K562 (cell line): ENCODE data around the gene ENTPD3. TPM values are rescaled to one million over a fixed set of nuclear protein-coding genes. Genes with fewer than 3 reads are reported as not detected.
A peak's percentile ranks its signal among the peaks of the same experiment; 100 is the strongest.

Source experiments
- JUN ChIP-seq, 2 experiments: sonication (generic) in 1 of 2; formaldehyde crosslinking in 1 of 2; IDR thresholded peaks; 2 replicates each; pipeline versions ENCODE4 v1.6.1 to v1.8.0; 2012 to 2022; ENCODE audit warnings: borderline replicate concordance in 2 of 2, mild to moderate bottlenecking in 2 of 2, improper control_type of control experiment in 1 of 2, low read depth in 1 of 2, low read length in 1 of 2, missing genetic modification reagents in 1 of 2
- RFX7 ChIP-seq: fragments of 250-450 bp; sonication (Bioruptor Pico); IDR thresholded peaks from 2 replicates; pipeline ENCODE4 v1.5.1; 2021; ENCODE audit warnings: mild to moderate bottlenecking
- SRF ChIP-seq, 2 experiments: fragments of 250-450, 450-650 bp in 1 of 2; sonication (Bioruptor Pico) in 1 of 2; sonication (generic) in 1 of 2; formaldehyde crosslinking; IDR thresholded peaks; 2 replicates each; pipeline versions ENCODE4 v1.5.0 to v1.5.1; 2020 to 2022; ENCODE audit warnings: mild to moderate bottlenecking in 1 of 2, missing genetic modification reagents in 1 of 2
- TAL1 ChIP-seq: fragments of 450-650 bp; IDR thresholded peaks from 2 replicates; pipeline ENCODE4 v1.6.1; 2016; ENCODE audit warnings: mild to moderate bottlenecking
- polyA plus RNA-seq, 8 experiments: library from polyadenylated mRNA; depleted of rRNA in 4 of 8; stranded (reverse) in 5 of 8; unstranded in 3 of 8; fragments of >200 nt; fragmentation: Nextera tagmentation in 2 of 8; fragmentation: Illumina TruSeq in 1 of 8; extraction: Ambion mirVana in 2 of 8; extraction: Trizol in 1 of 8; gene quantifications; 2 replicates each; pipeline versions ENCODE4 v1.2.1 to v1.2.3, GENCODE V29; 2011 to 2014; ENCODE audit warnings: inconsistent platforms in 1 of 8, missing spikeins in 1 of 8
- total RNA-seq, 7 experiments: library from RNA; depleted of rRNA in 6 of 7; stranded (reverse); fragments of >200 nt in 6 of 7; fragmentation: Illumina TruSeq in 2 of 7; extraction: Trizol in 2 of 7; gene quantifications; 2 replicates each; pipeline versions ENCODE4 v1.2.1 to v1.2.3, GENCODE V29; 2011 to 2021; ENCODE audit warnings: low replicate concordance in 1 of 7
- TF ChIP-seq, protein P1 (sequence below): fragments of 450-650 bp; IDR thresholded peaks from 2 replicates; pipeline ENCODE4 v1.6.1; 2016; ENCODE audit warnings: mild to moderate bottlenecking, moderate library complexity
- TF ChIP-seq, protein P2 (sequence below): fragments of 250-450 bp; sonication (Bioruptor Pico); IDR thresholded peaks from 2 replicates; pipeline ENCODE4 v1.6.1; 2021; ENCODE audit warnings: mild to moderate bottlenecking
- TF ChIP-seq, protein P3 (sequence below): fragments of 250-450 bp; sonication (Bioruptor Pico); IDR thresholded peaks from 2 replicates; pipeline ENCODE4 v1.4.0; 2020; ENCODE audit warnings: mild to moderate bottlenecking

Gene ENTPD3
- total and polyA plus RNA-seq, 9 of the 15 experiments (the other 6 are each of a cell fraction or from before 2014, with no cell fraction given), result 0.23 to 2.1 (median 0.58) TPM

DNA sequence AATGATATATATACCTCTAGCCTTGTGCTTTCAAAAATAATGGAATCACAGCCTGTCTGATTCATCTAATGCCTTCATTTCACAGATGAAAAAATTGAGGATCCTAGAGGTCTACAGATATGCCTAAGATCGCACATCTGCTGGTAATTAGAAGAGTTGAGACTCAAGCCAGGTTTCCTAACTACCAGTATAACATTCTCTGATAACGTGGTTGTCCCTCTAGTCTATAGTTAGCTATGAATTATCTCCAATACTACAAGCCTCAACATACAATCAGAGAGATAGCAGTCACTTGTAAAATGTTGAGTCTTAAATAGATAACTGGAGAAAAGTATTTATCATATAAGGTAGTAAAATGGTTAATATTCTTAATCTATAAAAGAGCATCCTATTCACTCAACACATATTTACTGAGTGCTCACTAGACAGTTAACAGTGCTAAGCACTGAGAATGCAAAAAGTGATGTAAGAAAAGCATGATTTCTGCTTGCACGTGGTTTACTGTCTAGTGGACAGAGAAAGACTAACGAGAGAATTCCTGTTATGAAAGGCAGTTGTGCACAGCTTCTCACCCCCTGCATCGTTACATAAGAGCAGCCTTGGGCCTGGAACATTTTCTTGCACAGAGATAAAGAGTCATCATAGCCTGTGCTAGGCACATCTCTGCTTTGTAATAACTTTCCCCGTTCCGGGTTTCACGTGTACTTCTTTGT is 4.9 kb upstream of the ENTPD3 start (continued):
- TF ChIP-seq, protein P1, sequence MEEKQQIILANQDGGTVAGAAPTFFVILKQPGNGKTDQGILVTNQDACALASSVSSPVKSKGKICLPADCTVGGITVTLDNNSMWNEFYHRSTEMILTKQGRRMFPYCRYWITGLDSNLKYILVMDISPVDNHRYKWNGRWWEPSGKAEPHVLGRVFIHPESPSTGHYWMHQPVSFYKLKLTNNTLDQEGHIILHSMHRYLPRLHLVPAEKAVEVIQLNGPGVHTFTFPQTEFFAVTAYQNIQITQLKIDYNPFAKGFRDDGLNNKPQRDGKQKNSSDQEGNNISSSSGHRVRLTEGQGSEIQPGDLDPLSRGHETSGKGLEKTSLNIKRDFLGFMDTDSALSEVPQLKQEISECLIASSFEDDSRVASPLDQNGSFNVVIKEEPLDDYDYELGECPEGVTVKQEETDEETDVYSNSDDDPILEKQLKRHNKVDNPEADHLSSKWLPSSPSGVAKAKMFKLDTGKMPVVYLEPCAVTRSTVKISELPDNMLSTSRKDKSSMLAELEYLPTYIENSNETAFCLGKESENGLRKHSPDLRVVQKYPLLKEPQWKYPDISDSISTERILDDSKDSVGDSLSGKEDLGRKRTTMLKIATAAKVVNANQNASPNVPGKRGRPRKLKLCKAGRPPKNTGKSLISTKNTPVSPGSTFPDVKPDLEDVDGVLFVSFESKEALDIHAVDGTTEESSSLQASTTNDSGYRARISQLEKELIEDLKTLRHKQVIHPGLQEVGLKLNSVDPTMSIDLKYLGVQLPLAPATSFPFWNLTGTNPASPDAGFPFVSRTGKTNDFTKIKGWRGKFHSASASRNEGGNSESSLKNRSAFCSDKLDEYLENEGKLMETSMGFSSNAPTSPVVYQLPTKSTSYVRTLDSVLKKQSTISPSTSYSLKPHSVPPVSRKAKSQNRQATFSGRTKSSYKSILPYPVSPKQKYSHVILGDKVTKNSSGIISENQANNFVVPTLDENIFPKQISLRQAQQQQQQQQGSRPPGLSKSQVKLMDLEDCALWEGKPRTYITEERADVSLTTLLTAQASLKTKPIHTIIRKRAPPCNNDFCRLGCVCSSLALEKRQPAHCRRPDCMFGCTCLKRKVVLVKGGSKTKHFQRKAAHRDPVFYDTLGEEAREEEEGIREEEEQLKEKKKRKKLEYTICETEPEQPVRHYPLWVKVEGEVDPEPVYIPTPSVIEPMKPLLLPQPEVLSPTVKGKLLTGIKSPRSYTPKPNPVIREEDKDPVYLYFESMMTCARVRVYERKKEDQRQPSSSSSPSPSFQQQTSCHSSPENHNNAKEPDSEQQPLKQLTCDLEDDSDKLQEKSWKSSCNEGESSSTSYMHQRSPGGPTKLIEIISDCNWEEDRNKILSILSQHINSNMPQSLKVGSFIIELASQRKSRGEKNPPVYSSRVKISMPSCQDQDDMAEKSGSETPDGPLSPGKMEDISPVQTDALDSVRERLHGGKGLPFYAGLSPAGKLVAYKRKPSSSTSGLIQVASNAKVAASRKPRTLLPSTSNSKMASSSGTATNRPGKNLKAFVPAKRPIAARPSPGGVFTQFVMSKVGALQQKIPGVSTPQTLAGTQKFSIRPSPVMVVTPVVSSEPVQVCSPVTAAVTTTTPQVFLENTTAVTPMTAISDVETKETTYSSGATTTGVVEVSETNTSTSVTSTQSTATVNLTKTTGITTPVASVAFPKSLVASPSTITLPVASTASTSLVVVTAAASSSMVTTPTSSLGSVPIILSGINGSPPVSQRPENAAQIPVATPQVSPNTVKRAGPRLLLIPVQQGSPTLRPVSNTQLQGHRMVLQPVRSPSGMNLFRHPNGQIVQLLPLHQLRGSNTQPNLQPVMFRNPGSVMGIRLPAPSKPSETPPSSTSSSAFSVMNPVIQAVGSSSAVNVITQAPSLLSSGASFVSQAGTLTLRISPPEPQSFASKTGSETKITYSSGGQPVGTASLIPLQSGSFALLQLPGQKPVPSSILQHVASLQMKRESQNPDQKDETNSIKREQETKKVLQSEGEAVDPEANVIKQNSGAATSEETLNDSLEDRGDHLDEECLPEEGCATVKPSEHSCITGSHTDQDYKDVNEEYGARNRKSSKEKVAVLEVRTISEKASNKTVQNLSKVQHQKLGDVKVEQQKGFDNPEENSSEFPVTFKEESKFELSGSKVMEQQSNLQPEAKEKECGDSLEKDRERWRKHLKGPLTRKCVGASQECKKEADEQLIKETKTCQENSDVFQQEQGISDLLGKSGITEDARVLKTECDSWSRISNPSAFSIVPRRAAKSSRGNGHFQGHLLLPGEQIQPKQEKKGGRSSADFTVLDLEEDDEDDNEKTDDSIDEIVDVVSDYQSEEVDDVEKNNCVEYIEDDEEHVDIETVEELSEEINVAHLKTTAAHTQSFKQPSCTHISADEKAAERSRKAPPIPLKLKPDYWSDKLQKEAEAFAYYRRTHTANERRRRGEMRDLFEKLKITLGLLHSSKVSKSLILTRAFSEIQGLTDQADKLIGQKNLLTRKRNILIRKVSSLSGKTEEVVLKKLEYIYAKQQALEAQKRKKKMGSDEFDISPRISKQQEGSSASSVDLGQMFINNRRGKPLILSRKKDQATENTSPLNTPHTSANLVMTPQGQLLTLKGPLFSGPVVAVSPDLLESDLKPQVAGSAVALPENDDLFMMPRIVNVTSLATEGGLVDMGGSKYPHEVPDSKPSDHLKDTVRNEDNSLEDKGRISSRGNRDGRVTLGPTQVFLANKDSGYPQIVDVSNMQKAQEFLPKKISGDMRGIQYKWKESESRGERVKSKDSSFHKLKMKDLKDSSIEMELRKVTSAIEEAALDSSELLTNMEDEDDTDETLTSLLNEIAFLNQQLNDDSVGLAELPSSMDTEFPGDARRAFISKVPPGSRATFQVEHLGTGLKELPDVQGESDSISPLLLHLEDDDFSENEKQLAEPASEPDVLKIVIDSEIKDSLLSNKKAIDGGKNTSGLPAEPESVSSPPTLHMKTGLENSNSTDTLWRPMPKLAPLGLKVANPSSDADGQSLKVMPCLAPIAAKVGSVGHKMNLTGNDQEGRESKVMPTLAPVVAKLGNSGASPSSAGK, result peak; percentile 47
- no peak for TF ChIP-seq JUN (IDR thresholded peaks at IDR 0.05; ENCODE audit: borderline replicate concordance, low read depth, low read length)
- no peak for TF ChIP-seq JUN (CRISPR knock-in tag; IDR thresholded peaks at IDR 0.05; ENCODE audit: borderline replicate concordance)
- no peak for TF ChIP-seq SRF (CRISPR knock-in tag; IDR thresholded peaks at IDR 0.05)
- no peak for TF ChIP-seq TAL1
- TF ChIP-seq, protein P2, sequence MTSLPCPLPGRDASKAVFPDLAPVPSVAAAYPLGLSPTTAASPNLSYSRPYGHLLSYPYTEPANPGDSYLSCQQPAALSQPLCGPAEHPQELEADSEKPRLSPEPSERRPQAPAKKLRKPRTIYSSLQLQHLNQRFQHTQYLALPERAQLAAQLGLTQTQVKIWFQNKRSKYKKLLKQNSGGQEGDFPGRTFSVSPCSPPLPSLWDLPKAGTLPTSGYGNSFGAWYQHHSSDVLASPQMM (CRISPR knock-in tag), result no peak
- TF ChIP-seq RFX7 (CRISPR knock-in tag), result no peak
- TF ChIP-seq, protein P3, sequence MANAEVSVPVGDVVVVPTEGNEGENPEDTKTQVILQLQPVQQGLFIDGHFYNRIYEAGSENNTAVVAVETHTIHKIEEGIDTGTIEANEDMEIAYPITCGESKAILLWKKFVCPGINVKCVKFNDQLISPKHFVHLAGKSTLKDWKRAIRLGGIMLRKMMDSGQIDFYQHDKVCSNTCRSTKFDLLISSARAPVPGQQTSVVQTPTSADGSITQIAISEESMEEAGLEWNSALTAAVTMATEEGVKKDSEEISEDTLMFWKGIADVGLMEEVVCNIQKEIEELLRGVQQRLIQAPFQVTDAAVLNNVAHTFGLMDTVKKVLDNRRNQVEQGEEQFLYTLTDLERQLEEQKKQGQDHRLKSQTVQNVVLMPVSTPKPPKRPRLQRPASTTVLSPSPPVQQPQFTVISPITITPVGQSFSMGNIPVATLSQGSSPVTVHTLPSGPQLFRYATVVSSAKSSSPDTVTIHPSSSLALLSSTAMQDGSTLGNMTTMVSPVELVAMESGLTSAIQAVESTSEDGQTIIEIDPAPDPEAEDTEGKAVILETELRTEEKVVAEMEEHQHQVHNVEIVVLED (CRISPR knock-in tag), result no peak
